ENCODE data around the gene TNIP1. TPM values are rescaled to one million over a fixed set of nuclear protein-coding genes. Genes with fewer than 3 reads are reported as not detected.

The TNIP1 gene
- total RNA-seq, 2 experiments from 2014 or later: 388 to 401 TPM

GRCh38 chr5:151038412-151038745 lies 42.5 kb downstream of the TNIP1 start:
- intact Hi-C loops (cut with micrococcal nuclease): no loop called here
- no peak for DNase-seq
- Mint-ChIP-seq H3K4me3 (no peak overlapping the region), H3K36me3 (peaks cover 76% of the 10 kb centered on the region), H3K4me1 (ENCODE audit: low read depth) (peaks cover 10% of the 10 kb centered on the region), H3K27me3 (no peaks in the 10 kb centered on the region), H3K27ac (peak overlapping the region; percentile 44), H3K9me3 (no peaks in the 10 kb centered on the region)
- ChIA-PET CTCF (interaction anchor here (1.2 to 7.9 kb wide), 4 partner anchors 10 to 127 kb away, joined by 4 to 47 read pairs (median 10); no protein-coding TSS in a partner anchor), POLR2A (interaction anchor here (1.2 kb wide), 1 partner anchor 11 kb away, joined by 3 read pairs; no protein-coding TSS in a partner anchor)

DNA sequence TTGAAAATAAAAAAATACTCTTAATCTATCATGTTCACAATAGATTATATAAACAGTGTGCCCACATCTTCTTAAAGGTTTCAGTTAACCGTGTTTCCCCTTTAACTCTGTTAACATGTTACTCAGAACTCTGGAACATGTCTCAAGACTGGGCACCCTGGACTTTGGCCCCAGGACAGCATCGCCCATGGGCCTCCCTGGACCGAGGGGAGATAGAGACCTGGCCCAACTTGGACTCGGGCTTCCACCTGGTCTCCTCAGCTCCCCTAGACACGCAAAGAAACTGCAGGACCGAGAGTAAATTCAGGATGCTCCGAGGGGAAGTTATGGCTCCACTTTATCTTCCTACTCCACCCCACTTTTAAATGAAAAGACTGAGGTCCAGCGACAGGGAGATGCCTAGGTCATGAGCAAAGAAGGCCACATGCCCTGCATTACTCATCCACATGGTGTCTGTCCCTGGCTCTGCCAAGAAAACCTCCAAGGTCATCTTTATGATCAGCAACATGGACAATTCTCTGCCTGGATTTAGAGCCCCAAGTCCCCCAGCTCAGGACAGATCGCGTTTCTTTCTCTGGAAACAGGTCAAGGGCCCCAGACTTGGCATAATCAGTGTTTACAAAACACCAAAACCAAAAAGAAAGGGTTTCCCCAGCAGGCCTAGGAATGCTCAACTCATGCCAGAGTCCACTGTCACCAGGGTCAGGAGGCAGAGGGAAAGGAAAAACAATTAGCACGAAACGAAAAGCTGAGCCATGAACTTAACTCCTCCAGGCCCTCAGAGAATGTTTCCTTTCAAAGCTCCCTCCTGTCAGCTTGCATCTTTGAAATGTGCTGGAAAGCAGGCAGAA lies 43.0 kb downstream of the TNIP1 start:
- peaks cover 10% of the 10 kb centered on the region for H3K4me1 Mint-ChIP-seq (ENCODE audit: low read depth)
- H3K27ac Mint-ChIP-seq: no peak overlapping the region
- no peak for DNase-seq
- POLR2A ChIA-PET: no interaction called here
- no peaks in the 10 kb centered on the region for H3K27me3 Mint-ChIP-seq
- H3K4me3 Mint-ChIP-seq: no peak overlapping the region
- intact Hi-C loops (cut with micrococcal nuclease): no loop called here
- H3K36me3 Mint-ChIP-seq: peaks cover 74% of the 10 kb centered on the region
- CTCF ChIA-PET: interaction anchor here (1.9 to 7.9 kb wide), 3 partner anchors 10 to 77 kb away, joined by 8 to 47 read pairs (median 11); no protein-coding TSS in a partner anchor
- no peaks in the 10 kb centered on the region for H3K9me3 Mint-ChIP-seq

DNA sequence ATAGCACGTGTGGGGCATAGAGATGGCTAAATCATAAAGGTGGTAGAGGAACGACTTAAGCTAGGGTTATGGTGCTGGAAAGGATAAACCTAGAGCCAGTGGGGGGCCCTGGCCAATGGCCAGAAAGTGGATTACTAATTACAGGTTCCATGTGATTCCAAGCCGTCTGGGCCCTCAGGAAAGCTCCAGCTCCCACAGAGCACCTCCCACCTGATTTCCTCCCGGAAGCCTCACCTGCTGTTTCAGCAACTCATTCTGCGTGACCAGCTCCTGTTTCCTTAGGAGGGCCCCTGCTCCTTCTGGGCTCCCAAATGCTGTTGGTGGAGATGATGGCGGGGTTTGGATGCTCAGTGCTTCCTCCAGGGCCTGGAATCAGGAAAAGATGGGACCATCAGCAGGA lies 44.3 kb downstream of the TNIP1 start:
- intact Hi-C loops (cut with micrococcal nuclease): no loop called here
- Mint-ChIP-seq H3K9me3 (no peaks in the 10 kb centered on the region), H3K27me3 (no peaks in the 10 kb centered on the region), H3K4me3 (no peak overlapping the region), H3K4me1 (ENCODE audit: low read depth) (peaks cover 10% of the 10 kb centered on the region), H3K36me3 (peaks cover 72% of the 10 kb centered on the region), H3K27ac (no peak overlapping the region)
- no peak for DNase-seq
- CTCF ChIA-PET: interaction anchor here (0.5 to 7.9 kb wide), 3 partner anchors 15 to 78 kb away, joined by 3 to 47 read pairs (median 3); no protein-coding TSS in a partner anchor
- POLR2A ChIA-PET: no interaction called here

DNA sequence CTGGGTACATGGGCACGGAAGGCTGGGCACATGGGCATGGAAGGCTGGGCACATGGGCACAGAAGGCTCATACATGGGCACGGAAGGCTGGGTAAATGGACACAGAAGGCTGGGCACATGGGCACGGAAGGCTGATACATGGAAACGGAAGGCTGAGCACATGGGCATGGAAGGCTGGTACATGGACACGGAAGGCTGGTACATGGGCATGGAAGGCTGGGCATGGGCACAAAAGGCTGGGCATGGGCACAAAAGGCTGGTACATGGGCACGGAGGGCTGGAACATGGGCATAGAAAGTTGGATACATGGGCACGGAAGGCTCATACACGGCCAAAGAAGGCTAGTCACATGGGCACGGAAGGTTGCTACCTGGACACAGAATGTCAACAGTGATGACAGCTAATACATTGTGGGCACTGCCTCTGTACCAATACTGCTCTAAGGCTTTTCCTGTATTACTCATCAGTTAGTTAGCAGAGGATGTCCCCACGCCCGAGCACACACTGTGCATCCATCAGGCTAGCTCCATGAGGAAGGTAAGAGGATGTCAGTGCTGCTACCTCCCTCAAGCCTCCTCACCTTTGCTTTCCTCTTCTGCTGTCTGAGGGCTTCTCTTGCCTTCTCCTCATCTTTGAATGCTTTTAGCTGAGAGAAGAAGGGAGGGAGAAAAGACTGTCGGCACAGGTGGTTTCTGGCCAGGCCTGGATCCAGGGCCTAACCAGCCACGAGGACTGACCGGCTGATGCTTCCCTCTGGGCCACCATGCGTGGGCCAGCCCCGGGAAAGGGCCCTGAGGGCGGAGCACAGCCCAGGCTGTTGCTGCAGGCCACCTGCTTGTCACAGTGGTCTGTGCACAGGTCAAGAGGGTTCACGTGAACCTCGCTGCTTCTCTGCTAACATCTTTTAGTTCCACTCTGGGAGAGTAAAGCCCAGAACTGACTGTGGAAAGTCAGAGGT lies 46.1 kb downstream of the TNIP1 start:
- Mint-ChIP-seq H3K4me3 (no peak overlapping the region), H3K36me3 (peaks cover 78% of the 10 kb centered on the region), H3K27me3 (no peaks in the 10 kb centered on the region), H3K9me3 (no peaks in the 10 kb centered on the region), H3K4me1 (ENCODE audit: low read depth) (peaks cover 10% of the 10 kb centered on the region), H3K27ac (no peak overlapping the region)
- ChIA-PET CTCF (interaction anchor here (0.8 to 2.0 kb wide), 3 partner anchors 13 to 81 kb away, joined by 3 to 8 read pairs (median 3); no protein-coding TSS in a partner anchor), POLR2A (no interaction called here)
- DNase-seq: no peak
- intact Hi-C loops (cut with micrococcal nuclease): no loop called here

DNA sequence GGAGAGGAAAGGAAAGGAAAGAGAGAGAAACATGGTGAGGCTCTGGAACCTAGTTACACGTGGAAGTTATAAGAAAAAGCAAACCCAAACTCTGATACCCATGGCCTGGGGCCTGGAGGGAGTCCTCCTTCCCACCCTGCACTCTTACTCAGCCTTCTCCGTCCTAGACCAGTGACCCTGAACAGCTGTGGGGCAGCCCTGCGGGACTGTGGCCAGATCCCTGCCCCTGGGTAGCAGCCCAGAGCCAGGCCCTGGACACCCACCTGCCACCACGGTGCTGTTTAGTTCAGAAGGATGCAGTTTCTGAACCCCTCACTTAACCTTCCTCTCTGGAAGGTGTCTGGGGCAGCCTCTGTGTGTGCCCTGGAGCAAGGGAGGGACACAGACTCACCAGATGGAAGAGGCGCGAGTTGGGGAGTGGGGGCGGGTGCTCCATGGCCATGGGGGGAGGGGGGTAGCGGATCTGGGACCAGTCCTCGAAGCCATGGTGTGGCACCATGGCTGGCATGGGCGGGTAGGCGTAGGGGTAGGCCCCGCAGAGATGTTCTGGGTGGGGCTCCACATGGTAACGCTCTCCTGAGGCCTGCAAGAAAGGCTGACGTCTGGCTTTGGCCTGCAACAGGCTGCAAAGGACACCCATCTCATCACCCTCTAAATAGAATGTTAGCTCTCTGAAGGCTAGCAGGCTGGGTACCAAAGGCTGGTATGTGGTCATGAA lies 47.5 kb downstream of the TNIP1 start:
- no peak overlapping the region for H3K4me3 Mint-ChIP-seq
- H3K27me3 Mint-ChIP-seq: no peaks in the 10 kb centered on the region
- H3K4me1 Mint-ChIP-seq (ENCODE audit: low read depth): peaks cover 1% of the 10 kb centered on the region
- intact Hi-C loops (cut with micrococcal nuclease): no loop called here
- no peak for DNase-seq
- ChIA-PET CTCF (interaction anchor here (1.8 to 2.0 kb wide), 2 partner anchors 15 to 82 kb away, joined by 7 to 8 read pairs; no protein-coding TSS in a partner anchor), POLR2A (no interaction called here)
- H3K9me3 Mint-ChIP-seq: no peaks in the 10 kb centered on the region
- peaks cover 87% of the 10 kb centered on the region for H3K36me3 Mint-ChIP-seq
- no peak overlapping the region for H3K27ac Mint-ChIP-seq

DNA sequence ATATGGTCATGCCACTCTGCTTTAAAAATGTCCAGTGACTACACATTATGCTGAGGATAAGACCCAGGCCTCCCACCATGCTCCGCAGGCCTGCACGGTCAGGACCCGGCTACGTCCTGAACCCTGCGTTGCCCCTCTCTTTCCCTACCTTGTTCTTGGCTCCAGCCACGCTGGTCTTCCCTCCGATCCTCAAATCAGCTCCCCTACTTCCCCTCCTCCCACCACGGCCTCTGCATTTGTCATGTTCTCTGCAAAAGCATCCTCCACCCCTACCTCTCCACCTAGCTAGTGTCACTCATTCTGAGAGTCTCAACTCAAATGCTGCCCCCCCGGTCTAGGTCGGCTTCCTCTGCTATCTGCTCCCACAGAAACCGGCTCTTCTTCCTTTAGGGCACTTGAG lies 49.3 kb downstream of the TNIP1 start:
- no peaks in the 10 kb centered on the region for H3K27me3 Mint-ChIP-seq
- H3K4me3 Mint-ChIP-seq: no peak overlapping the region
- H3K4me1 Mint-ChIP-seq (ENCODE audit: low read depth): peaks cover 2% of the 10 kb centered on the region
- H3K27ac Mint-ChIP-seq: peak overlapping the region; percentile 38
- intact Hi-C loops (cut with micrococcal nuclease): no loop called here
- H3K36me3 Mint-ChIP-seq: peaks cover 84% of the 10 kb centered on the region
- POLR2A ChIA-PET: no interaction called here
- no peak for DNase-seq
- H3K9me3 Mint-ChIP-seq: no peaks in the 10 kb centered on the region
- CTCF ChIA-PET: interaction anchor here (0.8 kb wide), 1 partner anchor 133 kb away, joined by 3 read pairs; no protein-coding TSS in a partner anchor

DNA sequence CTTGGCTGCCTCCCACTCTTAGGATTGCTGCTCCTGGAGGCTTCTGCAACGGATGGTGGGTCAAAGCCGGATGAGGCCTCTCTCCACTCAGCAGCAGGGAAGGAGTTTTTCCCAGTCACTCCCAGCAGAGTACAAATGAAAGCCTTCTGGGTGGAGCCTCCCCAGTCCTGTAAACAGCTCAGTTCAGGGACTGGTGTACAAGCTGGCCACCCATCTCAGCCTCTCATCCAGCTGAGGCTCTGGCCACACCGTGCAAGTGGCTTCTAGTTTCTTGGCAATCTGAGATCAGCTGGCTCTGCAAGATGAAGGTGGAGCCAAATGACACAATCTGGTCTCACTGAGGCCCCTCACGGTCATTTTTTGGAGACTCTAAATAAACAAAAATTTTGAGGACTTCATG lies 50.5 kb downstream of the TNIP1 start:
- no peaks in the 10 kb centered on the region for H3K27me3 Mint-ChIP-seq
- peaks cover 78% of the 10 kb centered on the region for H3K36me3 Mint-ChIP-seq
- ChIA-PET POLR2A (interaction anchor here (0.6 kb wide), 1 partner anchor 42 kb away, joined by 3 read pairs; no protein-coding TSS in a partner anchor), CTCF (no interaction called here)
- no peak overlapping the region for H3K4me3 Mint-ChIP-seq
- H3K9me3 Mint-ChIP-seq: no peaks in the 10 kb centered on the region
- intact Hi-C loops (cut with micrococcal nuclease): no loop called here
- H3K4me1 Mint-ChIP-seq (ENCODE audit: low read depth): peaks cover 2% of the 10 kb centered on the region
- H3K27ac Mint-ChIP-seq: no peak overlapping the region
- no peak for DNase-seq

DNA sequence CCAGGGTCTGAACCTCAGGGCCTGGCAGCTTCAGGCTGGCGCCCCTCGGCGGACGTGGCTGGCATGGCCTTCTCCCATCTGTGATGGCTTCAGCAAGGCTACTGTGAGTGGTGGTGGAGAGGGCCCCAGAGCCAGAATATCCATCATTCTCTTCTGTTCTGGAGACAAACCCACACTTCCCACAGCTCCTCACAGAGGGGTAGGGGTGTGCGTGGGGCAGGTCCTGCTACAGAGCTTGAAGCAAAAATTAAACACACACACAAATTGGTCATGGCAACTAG lies 50.8 kb downstream of the TNIP1 start:
- H3K4me1 Mint-ChIP-seq (ENCODE audit: low read depth): peaks cover 2% of the 10 kb centered on the region
- ChIA-PET CTCF (no interaction called here), POLR2A (interaction anchor here (0.6 kb wide), 1 partner anchor 43 kb away, joined by 3 read pairs; no protein-coding TSS in a partner anchor)
- H3K36me3 Mint-ChIP-seq: peaks cover 74% of the 10 kb centered on the region
- no peak overlapping the region for H3K4me3 Mint-ChIP-seq
- intact Hi-C loops (cut with micrococcal nuclease): no loop called here
- H3K27ac Mint-ChIP-seq: no peak overlapping the region
- H3K9me3 Mint-ChIP-seq: no peaks in the 10 kb centered on the region
- no peak for DNase-seq
- no peaks in the 10 kb centered on the region for H3K27me3 Mint-ChIP-seq

DNA sequence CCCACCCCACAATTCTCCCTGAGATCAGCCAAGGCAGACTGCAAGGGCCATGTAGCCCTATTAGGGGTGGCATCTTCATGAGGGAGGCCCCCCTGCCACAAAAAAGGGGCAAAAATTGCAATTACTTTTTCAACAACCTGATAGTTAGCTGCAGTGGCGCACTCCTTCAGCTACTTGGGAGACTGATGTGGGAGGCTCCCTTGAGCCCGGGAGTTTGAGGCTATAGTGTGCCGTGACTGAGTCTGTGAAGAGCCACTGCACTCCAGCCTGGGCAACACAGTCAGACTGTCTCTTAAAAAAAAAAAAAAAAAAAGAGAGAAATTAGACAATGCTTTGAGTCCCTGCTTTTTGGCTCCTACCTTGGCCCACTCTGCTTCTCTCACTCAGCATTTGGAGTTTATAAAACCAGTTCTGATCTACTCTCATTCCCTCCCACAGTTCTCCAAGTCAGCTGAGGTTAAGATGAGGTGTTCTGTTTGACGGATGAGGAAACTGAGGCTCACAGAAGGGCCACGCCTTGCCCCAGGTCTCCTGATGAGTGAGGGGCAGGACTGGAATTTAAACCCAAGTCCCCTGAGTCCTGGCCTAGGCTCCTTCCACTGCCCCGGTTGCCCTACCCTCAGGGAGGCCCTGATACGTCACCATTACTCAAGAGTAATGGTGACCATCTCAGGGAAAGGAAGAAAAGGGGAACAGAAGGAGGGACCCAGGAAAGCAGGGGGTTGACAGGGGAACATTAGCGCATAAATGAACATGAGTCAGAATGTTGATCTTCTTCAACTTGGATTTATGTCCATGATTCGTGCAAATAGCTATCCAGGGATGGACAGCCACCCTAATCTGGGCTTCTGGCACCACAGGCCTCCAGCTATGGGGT lies 51.4 kb downstream of the TNIP1 start:
- Mint-ChIP-seq H3K36me3 (peaks cover 69% of the 10 kb centered on the region), H3K9me3 (no peaks in the 10 kb centered on the region), H3K4me1 (ENCODE audit: low read depth) (peaks cover 6% of the 10 kb centered on the region), H3K27ac (peak overlapping the region; percentile 52), H3K27me3 (no peaks in the 10 kb centered on the region), H3K4me3 (no peak overlapping the region)
- POLR2A ChIA-PET: no interaction called here
- CTCF ChIA-PET: no interaction called here
- intact Hi-C loops (cut with micrococcal nuclease): no loop called here
- DNase-seq: no peak

- POLR2A ChIA-PET: no interaction called here
- intact Hi-C loops (cut with micrococcal nuclease): no loop called here
- no peak for DNase-seq
- H3K27ac Mint-ChIP-seq: no peak overlapping the region
- H3K27me3 Mint-ChIP-seq: no peaks in the 10 kb centered on the region
- H3K4me1 Mint-ChIP-seq (ENCODE audit: low read depth): peaks cover 6% of the 10 kb centered on the region
- H3K9me3 Mint-ChIP-seq: no peaks in the 10 kb centered on the region
- no peak overlapping the region for H3K4me3 Mint-ChIP-seq
- CTCF ChIA-PET: no interaction called here
- peaks cover 64% of the 10 kb centered on the region for H3K36me3 Mint-ChIP-seq
Observed at GRCh38 chr5:151028717-151029116, 52.1 kb downstream of the TNIP1 start.

DNA sequence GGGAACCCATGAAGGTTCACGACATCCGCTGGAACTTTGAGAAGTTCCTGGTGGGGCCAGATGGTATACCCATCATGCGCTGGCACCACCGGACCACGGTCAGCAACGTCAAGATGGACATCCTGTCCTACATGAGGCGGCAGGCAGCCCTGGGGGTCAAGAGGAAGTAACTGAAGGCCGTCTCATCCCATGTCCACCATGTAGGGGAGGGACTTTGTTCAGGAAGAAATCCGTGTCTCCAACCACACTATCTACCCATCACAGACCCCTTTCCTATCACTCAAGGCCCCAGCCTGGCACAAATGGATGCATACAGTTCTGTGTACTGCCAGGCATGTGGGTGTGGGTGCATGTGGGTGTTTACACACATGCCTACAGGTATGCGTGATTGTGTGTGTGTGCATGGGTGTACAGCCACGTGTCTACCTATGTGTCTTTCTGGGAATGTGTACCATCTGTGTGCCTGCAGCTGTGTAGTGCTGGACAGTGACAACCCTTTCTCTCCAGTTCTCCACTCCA lies 52.8 kb downstream of the TNIP1 start:
- intact Hi-C loops (cut with micrococcal nuclease): no loop called here
- Mint-ChIP-seq H3K36me3 (peaks cover 59% of the 10 kb centered on the region), H3K27ac (no peak overlapping the region), H3K27me3 (no peaks in the 10 kb centered on the region), H3K4me1 (ENCODE audit: low read depth) (peaks cover 8% of the 10 kb centered on the region), H3K9me3 (no peaks in the 10 kb centered on the region), H3K4me3 (no peak overlapping the region)
- ChIA-PET POLR2A (interaction anchor here (1.1 kb wide), 1 partner anchor 50 kb away, joined by 3 read pairs; no protein-coding TSS in a partner anchor), CTCF (no interaction called here)
- DNase-seq: no peak

Measured in activated CD4-positive, alpha-beta memory T cell treated with anti-CD3 and anti-CD28 coated beads for 36 hours (primary cell).